ENCODE results near the gene ZNF628.
"Not testable (repeated sequence)": the region's sequence is repeated elsewhere in the genome, so short reads cannot be mapped to it uniquely, and the experiment has no call there.

ZNF628 gene

GRCh38 chr19:55484593-55485438 lies 8.4 kb downstream of the ZNF628 start, which contains the start of gene NAT14:
TSS of gene NAT14 (plus strand) at chr19:55485188. CDS start at chr19:55485709, 521 bp downstream.
- DNase-seq, result no peak

GRCh38 chr19:55485439-55486011 lies 9.1 kb downstream of the ZNF628 start:
- DNase-seq, result no peak

GRCh38 chr19:55486043-55486970 lies 9.9 kb downstream of the ZNF628 start:
- no peak for DNase-seq

- no peak for DNase-seq
Measured at GRCh38 chr19:55486971-55487923, 10.8 kb downstream of the ZNF628 start.

DNA sequence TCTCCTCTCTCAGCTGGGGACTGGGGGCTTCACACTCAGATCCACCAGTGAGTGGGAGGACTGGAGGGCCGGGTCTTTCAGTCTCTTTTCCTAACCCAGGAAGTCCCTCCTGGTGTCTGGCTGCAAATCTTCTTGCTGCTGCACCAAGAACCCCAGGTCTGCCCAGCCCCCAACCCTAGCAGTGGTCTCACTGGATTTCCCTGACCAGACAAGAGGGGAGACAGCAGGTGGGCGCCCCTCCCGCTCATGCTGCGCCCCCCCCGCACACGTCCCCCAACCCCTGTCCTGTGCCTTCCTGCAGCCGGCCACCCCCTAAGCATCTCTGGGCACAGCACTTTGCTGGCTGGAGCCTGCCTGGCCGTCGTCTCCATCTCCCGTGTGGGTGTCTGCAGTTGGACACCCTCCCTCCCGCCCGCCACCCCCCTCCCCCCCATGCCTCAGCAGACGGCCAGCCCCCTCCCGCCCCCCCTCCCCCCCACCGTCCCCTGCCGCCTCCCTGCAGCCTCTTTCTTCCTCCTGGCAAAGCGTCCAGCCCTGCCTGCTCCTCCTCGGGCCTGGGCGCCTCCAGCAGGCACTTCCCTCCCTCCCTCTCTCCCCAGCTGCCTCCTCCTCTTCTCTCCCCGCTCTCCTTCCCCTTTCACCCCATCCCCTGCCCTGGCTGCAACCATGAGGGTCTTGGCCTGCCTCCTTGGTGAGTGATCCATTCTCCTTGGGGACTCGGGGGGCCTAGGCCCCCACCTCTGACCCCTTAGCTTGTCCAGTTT lies 11.7 kb downstream of the ZNF628 start, which contains the start of gene SSC5D:
SSC5D (plus strand) TSS at position 513 of the 764 bp plus-strand sequence; CDS start at position 667, 154 bp downstream.
- DNase-seq, result no peak

DNA sequence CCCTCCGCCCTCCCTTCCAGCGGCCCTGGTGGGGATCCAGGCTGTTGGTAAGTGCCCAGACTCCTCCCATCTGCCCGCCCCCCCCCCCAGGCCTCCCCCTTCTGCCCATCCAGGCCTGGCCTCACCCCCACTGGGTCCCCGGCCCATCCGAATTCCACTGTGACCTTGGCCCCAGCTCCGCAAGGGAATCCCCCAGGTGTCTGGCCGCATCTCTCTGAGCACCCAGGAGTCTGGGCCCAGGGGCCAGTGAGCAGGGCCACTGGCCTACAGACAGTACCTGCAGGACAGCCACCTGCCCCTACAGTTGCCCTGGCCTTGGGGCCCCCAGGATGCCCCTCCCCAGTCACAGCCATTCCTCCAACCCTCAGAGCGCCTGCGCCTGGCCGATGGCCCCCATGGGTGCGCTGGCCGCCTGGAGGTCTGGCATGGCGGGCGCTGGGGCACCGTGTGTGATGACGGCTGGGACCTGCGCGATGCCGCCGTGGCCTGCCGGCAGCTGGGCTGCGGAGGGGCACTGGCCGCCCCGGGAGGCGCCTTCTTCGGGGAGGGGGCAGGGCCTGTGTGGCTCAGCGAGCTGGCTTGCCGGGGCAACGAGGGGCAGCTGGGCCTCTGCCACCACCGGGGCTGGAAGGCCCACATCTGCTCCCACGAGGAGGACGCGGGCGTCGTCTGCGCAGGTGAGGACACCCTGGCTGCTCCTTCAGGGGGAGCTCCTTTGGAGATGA lies 12.7 kb downstream of the ZNF628 start:
- no peak for DNase-seq

DNA sequence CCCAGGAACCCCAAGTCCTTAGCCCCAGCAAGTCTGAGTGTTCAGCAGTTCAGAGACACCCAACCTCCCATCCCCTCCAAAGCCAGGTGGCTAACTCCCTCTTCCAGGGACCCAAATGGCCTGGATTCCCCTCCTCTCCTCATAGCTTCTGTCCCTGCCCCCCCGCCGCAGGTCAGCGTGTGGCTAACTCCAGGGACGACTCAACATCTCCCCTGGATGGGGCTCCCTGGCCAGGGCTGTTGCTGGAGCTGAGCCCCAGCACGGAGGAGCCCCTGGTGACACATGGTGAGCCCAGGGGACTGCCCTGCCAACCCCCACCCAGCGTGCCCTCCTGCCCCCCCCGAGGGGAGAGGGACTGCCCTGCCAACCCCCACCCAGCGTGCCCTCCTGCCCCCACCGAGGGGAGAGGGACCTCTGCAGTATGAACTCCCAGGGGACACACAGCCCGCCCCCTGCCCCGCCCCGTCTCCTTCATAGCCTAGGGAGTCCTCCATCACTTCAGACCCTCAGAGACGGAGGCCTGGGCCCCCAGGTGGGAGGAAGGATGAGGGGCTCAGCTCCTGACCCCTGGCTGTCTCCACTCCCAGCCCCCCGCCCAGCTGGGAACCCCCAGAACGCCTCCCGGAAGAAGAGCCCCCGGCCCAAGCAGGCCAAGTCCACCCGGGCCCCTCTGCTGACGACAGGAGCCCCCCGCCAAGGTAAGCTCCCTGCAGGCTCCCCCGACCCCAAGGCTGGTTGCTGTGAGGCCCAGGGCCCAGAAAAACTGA lies 13.5 kb downstream of the ZNF628 start:
- DNase-seq, result no peak

GRCh38 chr19:55490478-55491432 lies 14.3 kb downstream of the ZNF628 start:
- DNase-seq, result no peak

DNA sequence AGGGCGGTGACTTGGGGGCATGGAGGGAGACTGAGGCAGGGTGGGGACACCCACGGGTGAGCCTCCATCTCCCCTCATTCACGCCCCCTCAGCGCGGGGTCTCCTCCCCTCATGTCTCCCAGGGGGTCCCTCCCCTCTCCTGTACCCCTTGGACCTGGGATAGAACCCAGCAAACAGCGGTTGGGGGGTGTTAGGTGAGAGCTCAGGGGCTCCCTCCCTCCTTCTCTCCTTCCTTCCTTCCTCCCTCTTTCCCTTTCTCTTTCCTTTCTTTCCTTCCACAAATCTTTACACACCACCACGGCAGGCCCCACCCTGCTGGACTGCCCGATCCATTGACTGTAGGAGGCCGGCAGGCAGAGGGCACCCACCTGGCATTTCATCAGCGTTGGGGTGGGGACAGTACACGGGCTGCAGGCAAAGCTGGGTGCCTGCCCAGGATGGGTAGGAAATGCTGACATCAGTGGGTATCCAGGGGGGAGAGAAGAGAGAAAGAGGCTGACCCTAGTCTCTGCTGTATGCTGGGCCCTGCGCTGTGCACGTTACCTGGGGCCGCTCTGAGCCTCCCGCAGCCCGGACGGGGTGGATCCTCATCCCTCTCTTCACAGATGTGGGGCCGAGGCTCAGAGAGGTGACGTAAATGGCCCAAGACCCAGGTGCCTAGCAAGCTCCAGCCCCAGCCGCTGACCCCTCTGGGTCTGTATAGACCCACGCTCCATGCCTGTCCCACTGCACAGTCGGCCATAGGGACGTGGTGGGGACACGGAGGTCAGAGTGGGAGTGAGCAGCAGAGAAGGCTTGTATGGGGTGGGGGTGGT lies 15.3 kb downstream of the ZNF628 start:
- no peak for DNase-seq

GRCh38 chr19:55492362-55492944 lies 16.0 kb downstream of the ZNF628 start:
- no peak for DNase-seq

DNA sequence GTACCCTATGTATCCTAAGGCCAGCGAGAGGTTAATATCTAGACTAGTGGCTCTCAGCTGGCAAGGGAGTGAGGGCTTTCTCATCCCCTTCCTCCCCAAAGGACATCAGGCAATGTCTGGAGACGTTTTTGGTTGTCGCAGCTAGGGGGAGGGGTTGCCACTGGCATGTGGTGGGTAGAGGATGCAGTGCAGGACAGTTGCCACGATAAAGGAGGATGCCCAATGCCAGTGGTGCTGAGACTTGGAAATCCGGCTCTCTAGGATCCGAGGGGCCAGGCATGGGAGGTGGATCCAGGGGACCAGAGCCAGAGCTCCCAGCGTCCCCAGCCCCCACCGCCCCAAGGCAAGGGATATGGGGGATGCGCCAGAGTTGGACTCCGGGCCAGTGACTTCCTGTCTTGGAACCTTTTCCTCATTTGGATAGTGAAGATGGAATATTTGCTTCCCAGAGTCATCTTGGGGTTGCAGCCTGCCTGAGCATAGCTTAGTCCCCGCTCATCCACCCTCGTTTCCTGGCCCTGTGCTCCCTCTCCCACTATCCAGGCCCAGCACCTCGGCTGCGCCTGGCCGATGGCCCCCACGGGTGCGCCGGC lies 16.7 kb downstream of the ZNF628 start:
- DNase-seq, result no peak

GRCh38 chr19:55493645-55494171 lies 17.3 kb downstream of the ZNF628 start:
- no peak for DNase-seq

DNA sequence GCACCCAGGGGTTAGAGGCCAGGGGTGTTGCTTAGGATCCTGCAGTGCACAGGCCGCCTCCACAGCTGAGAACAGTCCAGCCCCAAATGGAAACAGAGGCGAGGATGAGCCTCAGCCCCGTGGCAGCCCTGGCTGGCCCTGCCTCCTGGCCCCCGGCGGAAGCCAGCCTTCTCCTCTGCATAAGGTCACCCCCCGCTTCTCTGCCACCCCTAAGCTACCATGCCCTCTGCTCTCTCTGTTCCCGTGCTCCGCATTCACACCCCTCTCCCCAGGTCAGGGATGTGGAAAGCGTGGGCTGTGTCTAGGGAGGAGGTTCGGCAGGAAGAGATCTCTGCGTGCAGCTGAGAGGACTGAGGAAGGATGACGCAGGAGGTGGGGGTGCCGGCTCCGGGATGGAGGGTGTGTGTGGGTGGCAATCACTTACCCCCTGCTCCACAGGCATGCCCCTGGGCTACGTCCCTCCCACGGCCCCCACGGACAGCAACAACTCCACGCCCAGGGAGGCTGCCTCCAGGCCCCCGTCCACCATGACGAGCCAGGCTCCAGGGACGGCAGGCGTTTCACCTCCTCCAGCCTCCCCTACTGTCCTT lies 17.9 kb downstream of the ZNF628 start:
- no peak for DNase-seq

DNA sequence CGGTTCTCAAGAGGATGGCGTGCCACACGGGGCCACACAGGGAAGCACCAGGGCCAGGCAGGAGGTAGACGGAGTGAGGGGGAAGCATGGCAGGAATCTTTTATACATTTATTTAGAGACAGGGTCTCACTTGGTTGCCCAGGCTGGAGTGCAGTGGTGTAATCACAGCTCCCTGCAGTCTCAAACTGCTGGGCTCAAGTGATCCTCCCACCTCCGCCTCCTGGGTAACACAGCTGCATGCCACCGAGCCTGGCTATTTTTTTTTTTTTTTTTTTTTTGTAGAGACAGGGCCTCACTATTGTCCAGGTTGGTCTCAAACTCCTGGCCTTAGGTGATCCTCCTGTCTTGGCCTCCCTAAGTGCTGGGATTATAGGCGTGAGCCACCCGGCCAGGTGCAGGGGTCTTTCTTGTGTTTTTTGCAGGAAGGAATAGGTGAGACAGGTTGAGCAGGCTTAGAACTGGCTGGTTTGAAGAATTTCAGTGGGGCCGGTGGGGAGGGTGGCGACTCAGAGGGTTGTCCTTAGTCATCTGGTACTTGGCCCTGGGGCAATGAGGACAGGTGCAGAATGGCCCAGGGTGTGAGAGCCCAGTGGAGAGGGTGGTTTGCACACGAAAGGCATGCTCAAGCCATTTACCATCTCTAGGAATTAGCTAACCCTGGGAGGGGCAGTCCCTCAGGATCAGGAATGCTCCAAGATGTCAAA lies 19.4 kb downstream of the ZNF628 start:
- DNase-seq, result no peak

- DNase-seq, result not testable (repeated sequence)
Measured at GRCh38 chr19:55496820-55497219, 20.4 kb downstream of the ZNF628 start.

Measured in SHP77 treated with DMSO at 0.1 percent for 48 hours (cell line).